Measurements from ENCODE around the gene VPS39.
"Not testable (repeated sequence)": the region's sequence is repeated elsewhere in the genome, so short reads cannot be mapped to it uniquely, and the experiment has no call there.

Gene VPS39

GRCh38 chr15:42207674-42208579 lies at the start of gene VPS39:
TSS of gene VPS39 (minus strand) at chr15:42208304. CDS start at chr15:42208153, 151 bp downstream.
- DNase-seq (ENCODE audit: low read depth in 1 of 2, low spot score in 1 of 2) = peak; percentile 68 to 73

- DNase-seq (ENCODE audit: low read depth in 1 of 2, low spot score in 1 of 2) = no peak
These were observed 45.2 kb upstream of the VPS39 start for GRCh38 chr15:42253300-42253699.

GRCh38 chr15:42240823-42241222 lies 32.7 kb upstream of the VPS39 start:
- no peak for DNase-seq (ENCODE audit: low read depth in 1 of 2, low spot score in 1 of 2)

GRCh38 chr15:42239528-42240182 lies 31.6 kb upstream of the VPS39 start:
- DNase-seq (ENCODE audit: low read depth in 1 of 2, low spot score in 1 of 2) = no peak

GRCh38 chr15:42233107-42233506 lies 25.0 kb upstream of the VPS39 start:
- no peak for DNase-seq (ENCODE audit: low read depth in 1 of 2, low spot score in 1 of 2)

- no peak for DNase-seq (ENCODE audit: low read depth in 1 of 2, low spot score in 1 of 2)
These were observed 24.5 kb upstream of the VPS39 start for GRCh38 chr15:42232606-42233005.

GRCh38 chr15:42231088-42231487 lies 23.0 kb upstream of the VPS39 start:
- DNase-seq (ENCODE audit: low read depth in 1 of 2, low spot score in 1 of 2) = no peak

GRCh38 chr15:42228981-42229380 lies 20.9 kb upstream of the VPS39 start:
- not testable (repeated sequence) for DNase-seq (ENCODE audit: low read depth in 1 of 2, low spot score in 1 of 2)

- no peak for DNase-seq (ENCODE audit: low read depth in 1 of 2, low spot score in 1 of 2)
These were observed 19.9 kb upstream of the VPS39 start for GRCh38 chr15:42228036-42228435.

- DNase-seq (ENCODE audit: low read depth in 1 of 2, low spot score in 1 of 2) = no peak
These were observed 18.5 kb upstream of the VPS39 start for GRCh38 chr15:42226648-42227047.

- no peak for DNase-seq (ENCODE audit: low read depth in 1 of 2, low spot score in 1 of 2)
These were observed 12.1 kb upstream of the VPS39 start for GRCh38 chr15:42220216-42220615.

GRCh38 chr15:42218953-42219592 lies 11.0 kb upstream of the VPS39 start:
- DNase-seq (ENCODE audit: low read depth in 1 of 2, low spot score in 1 of 2) = no peak

GRCh38 chr15:42217568-42217967 lies 9.5 kb upstream of the VPS39 start:
- no peak for DNase-seq (ENCODE audit: low read depth in 1 of 2, low spot score in 1 of 2)

- no peak for DNase-seq (ENCODE audit: low read depth in 1 of 2, low spot score in 1 of 2)
These were observed 8.1 kb upstream of the VPS39 start for GRCh38 chr15:42215913-42216829.

GRCh38 chr15:42214600-42214999 lies 6.5 kb upstream of the VPS39 start:
- no peak for DNase-seq (ENCODE audit: low read depth in 1 of 2, low spot score in 1 of 2)

- DNase-seq (ENCODE audit: low read depth in 1 of 2, low spot score in 1 of 2) = no peak
These were observed 5.4 kb upstream of the VPS39 start for GRCh38 chr15:42213511-42213910.

- no peak for DNase-seq (ENCODE audit: low read depth in 1 of 2, low spot score in 1 of 2)
These were observed 2.6 kb upstream of the VPS39 start for GRCh38 chr15:42210696-42211095.

GRCh38 chr15:42206406-42206805 lies 1.7 kb downstream of the VPS39 start:
- DNase-seq (ENCODE audit: low read depth in 1 of 2, low spot score in 1 of 2) = no peak

- DNase-seq (ENCODE audit: low read depth in 1 of 2, low spot score in 1 of 2) = no peak
These were observed 4.2 kb downstream of the VPS39 start for GRCh38 chr15:42203891-42204290.

- DNase-seq (ENCODE audit: low read depth in 1 of 2, low spot score in 1 of 2) = no peak
These were observed 5.5 kb downstream of the VPS39 start for GRCh38 chr15:42202653-42203052.

GRCh38 chr15:42201801-42202200 lies 6.3 kb downstream of the VPS39 start:
- no peak for DNase-seq (ENCODE audit: low read depth in 1 of 2, low spot score in 1 of 2)

Measured in activated T-helper 1 cell treated with anti-CD3 and anti-CD28 coated beads, Interleukin-2, amount 50 U/mL, for 16 hours (primary cell).